SHP77 treated with DMSO at 0.1 percent for 48 hours (cell line): Measurements from ENCODE around the gene HOXC11.

ENCODE experiments used
- DNase-seq: peaks from one replicate; lab custom pipeline; 2025; lab: John Stamatoyannopoulos, UW

The HOXC11 gene

GRCh38 chr12:53974084-53975063, 1.4 kb downstream of the HOXC11 start, which contains the start of gene HOTAIR:
Gene HOTAIR, minus strand, starts transcription at chr12:53974954.
- no peak for DNase-seq

DNA sequence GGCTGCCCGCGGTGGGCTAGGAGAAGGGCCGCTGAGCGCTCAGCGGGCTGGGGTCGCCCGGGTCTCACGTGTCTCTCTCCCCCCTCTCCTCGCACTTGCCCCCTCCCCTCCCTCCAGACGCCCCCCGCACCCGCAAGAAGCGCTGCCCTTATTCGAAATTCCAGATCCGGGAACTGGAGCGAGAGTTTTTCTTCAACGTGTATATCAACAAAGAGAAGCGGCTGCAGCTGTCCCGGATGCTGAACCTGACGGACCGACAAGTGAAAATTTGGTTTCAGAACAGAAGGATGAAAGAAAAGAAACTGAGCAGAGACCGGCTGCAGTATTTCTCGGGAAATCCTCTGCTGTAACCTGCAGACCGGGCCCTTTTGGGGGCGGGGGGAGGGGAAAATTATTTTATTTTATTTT, 2.1 kb downstream of the HOXC11 start:
- DNase-seq = no peak

GRCh38 chr12:53975479-53976152, 2.7 kb downstream of the HOXC11 start:
- DNase-seq = no peak

- no peak for DNase-seq
These were observed 3.4 kb downstream of the HOXC11 start for GRCh38 chr12:53976172-53976822.

GRCh38 chr12:53976823-53977595, 4.1 kb downstream of the HOXC11 start:
- DNase-seq = no peak

- no peak for DNase-seq
These were observed 4.9 kb downstream of the HOXC11 start for GRCh38 chr12:53977596-53978445.

DNA sequence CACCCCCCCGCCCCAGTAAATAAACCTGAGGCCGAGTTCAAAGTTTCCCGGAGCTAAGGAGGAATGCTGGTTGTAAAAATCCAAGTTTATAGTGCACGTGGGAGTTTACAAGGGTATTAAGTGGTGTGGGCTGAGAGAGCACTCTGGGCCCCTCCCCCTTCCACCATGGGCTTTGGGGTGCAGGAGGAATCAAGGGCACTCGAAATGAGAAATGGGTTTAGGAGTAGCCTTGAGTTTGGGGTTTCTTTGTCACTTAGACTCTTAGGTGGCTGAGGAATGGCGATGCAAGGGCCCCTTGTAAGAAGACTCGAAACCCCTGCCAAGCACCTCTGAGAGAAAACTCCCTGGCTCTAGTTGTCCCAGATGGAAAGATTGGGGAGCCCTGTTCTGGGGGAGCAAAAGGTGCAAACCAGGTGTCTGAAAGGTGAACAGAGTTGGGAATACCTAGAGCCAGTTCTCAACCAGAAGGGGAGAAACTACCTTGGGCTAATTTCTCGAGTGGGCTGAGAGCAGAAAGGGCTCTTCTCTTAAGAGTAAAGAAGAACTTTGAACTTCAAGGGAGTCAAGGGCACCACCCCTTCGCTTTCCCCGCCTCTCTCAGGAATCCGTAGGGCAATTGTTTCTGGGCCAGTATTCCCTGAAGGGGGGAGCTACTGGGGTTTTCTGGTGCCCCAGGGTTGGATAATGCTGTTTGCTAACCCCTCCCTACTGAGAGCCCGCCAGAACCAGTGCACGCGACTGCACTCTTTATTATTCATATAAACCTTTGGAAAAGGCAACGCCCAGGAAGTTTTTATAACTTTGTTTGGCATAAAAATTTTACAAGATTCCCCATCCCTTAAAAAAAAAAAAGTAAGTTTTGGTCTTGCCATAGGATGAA, 5.8 kb downstream of the HOXC11 start:
- DNase-seq = no peak

DNA sequence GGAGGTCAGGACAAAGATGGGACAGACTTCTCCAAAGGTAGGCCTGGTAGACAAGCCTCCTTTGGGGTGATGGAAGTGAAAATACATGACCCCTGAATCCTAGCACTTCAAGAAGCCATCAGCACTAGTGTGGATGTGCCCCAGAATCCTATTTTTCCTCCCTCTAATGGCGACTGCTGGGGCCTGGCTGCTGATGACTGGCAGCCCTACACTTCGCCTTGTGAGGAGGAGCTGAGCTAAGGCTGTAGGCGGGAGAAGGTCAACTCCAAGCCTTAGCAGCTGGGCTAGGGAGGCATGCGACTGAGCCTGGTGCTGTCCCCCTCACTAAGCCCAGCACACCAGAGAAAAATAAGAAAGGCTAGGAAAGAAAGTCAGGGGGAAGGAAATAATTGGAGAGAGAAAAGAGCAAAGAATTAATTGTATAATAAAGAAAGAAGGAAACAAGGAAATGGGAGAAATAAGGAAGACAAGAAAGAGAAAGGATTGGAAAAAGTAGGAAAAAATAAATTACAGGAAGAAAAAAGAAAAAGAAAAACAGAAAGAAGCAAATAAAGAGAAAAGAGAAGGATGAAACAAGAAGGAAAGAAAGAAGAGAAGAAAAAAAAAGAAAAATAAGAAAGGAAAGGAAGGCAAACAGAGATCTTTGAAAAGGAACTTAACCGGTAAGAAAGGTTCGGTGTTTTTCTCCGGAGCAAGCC, 7.3 kb downstream of the HOXC11 start:
- DNase-seq = no peak

DNA sequence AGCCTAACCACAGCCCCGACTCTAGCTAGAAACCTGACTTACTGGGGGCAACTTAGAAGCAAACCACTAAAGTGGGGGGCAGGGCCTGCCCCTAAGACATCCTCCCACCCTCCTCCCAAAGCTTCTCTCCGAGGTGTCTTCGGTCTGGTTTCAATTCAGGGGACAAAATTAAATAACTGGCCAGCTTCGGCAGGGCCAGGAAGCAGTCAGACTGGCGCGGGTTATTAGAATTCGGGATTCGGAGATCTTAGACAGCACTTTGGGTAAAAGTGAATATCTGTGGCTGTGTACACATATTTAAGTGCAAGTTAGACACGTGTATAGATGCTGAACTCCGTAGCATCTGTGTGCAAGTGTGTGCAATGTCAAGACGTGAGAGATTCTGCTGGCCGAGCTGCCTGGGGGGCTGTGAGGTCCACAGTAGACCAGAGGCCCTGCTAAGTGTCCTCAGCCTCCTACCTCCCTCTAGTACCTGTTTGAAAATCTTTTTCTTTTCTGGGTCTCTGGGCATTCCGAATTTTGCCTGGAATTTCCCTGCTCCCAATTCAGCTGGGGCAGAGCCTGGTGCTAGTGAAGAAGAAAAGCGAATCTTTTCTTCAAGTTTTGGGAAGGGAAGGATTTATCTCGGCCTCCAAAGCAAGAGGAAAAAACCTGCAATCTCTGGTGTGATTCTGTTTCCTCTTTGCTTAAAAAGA, 8.0 kb downstream of the HOXC11 start:
- no peak for DNase-seq

- DNase-seq = no peak
These were observed 9.0 kb downstream of the HOXC11 start for GRCh38 chr12:53981634-53982565.

DNA sequence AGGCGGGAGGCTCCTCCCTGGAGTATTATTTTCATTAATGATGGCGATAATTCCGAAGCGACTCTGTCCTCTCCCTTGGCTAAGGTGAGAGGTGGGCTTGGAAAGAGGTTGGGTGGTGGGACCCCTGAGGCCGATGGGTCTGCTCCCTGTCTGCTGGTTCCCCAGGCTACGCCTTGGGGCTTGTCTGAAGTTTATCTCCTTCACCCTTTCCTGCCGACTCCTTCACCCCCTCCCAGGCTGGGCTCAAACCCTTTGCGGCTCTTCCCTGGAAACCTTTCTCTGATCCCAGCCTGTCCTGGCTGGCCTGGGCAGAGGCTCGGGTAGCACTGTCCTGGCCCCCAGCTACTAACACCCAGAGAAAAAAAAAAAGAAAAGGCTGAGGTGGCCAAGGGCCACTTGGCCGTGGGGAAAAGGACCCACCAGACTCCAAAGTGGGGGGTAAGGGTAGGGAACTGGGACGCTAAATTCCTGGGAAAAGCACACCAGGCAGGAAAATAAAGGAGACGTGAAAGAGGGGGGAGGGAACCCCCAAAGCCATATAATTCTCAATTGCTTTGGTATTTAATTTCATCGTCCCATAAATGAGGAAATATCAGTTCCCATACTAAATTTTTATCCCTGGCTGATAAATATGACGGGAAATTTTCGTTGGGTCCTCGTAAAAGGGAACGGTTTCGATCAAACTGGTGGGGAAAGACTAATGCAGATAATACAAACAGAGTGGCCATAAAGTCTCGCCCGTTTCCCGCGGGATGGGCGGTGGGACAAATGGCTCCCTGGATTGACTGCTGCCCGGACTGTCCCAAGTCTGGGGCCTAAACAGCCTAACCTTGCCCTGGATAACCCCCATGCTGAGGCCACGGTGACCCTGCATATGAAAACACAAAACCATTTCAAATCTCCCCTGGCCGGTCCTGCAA, 10.0 kb downstream of the HOXC11 start:
- no peak for DNase-seq

- no peak for DNase-seq
These were observed 10.6 kb downstream of the HOXC11 start for GRCh38 chr12:53983568-53983949.

DNA sequence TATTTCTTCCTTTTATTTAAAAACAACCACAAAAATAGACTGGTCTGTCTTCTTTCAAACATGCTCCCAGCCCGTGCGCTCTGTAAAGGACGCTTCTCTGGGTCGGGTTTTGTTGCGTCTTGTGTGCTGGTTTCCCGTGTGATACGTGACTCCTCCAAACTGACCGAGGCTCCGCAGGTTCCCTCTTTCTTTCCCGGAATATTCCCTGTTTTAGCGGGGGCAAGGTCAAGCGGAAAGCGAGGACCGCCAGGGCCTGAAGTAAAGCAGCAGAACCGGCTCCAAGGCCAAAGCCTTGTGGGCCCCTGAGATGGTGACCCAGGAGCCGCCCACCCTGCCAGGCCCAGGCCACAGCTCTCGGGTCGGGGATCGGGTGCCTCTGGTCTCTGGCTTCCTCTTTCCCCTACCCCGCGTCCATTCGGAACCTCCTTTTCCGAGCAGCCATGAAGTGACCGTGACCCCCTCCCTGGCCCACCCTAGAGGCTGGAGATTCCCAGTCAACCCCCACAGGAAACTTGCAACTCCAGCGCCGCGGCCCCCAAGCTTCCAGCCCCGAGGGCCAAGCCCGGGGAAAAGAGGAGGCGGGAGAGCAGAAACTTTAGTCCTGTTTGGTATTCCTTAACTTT, 11.1 kb downstream of the HOXC11 start:
- DNase-seq = no peak

GRCh38 chr12:53984901-53985691, 12.2 kb downstream of the HOXC11 start, which contains the start of gene HOXC10:
Gene HOXC10, plus strand, starts transcription at chr12:53985146. Its CDS starts 114 bp downstream, at chr12:53985260.
- peak; percentile 72 for DNase-seq

DNA sequence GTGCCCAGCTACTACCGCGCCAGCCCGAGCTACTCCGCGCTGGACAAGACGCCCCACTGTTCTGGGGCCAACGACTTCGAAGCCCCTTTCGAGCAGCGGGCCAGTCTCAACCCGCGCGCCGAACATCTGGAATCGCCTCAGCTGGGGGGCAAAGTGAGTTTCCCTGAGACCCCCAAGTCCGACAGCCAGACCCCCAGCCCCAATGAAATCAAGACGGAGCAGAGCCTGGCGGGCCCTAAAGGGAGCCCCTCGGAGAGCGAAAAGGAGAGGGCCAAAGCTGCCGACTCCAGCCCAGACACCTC, 12.7 kb downstream of the HOXC11 start:
- DNase-seq = no peak
